KMS-11 (cell line): ENCODE measurements around the gene UBE2E3.

Source experiments
- H2AFZ ChIP-seq: fragments of 200-600 bp; sonication (generic); 2 replicates; pipeline ENCODE4 v1.6.1; 2016; ENCODE audit warnings: antibody characterized with exemption, mixed run types, low read depth
- H3K27ac ChIP-seq: fragments of 200-600 bp; sonication (generic); 2 replicates; pipeline ENCODE4 v1.6.1; 2016; ENCODE audit warnings: mild to moderate bottlenecking, mixed run types
- H3K27me3 ChIP-seq: fragments of 200-600 bp; sonication (generic); 2 replicates; pipeline ENCODE4 v1.6.1; 2017; ENCODE audit warnings: mild to moderate bottlenecking, low read depth, mixed run types, moderate library complexity; ENCODE audit not compliant: insufficient read depth
- H3K36me3 ChIP-seq: fragments of 200-600 bp; sonication (generic); 2 replicates; pipeline ENCODE4 v1.6.1; 2017; ENCODE audit warnings: mild to moderate bottlenecking, mixed run types; ENCODE audit not compliant: insufficient read depth
- H3K4me1 ChIP-seq: fragments of 200-600 bp; sonication (generic); 2 replicates; pipeline ENCODE4 v1.6.1; 2016; ENCODE audit warnings: mild to moderate bottlenecking, low read depth, mixed run types; ENCODE audit not compliant: poor library complexity, severe bottlenecking
- H3K4me2 ChIP-seq: fragments of 200-600 bp; sonication (generic); 2 replicates; pipeline ENCODE4 v1.7.0; 2016; ENCODE audit warnings: mild to moderate bottlenecking, mixed run types
- H3K4me3 ChIP-seq: fragments of 200-600 bp; sonication (generic); IDR thresholded peaks from 2 replicates; pipeline ENCODE4 v1.6.1; 2017; ENCODE audit warnings: low read depth, low read length, mixed read lengths; ENCODE audit not compliant: insufficient read depth
- H3K79me2 ChIP-seq: fragments of 200-600 bp; sonication (generic); 2 replicates; pipeline ENCODE4 v1.6.1; 2016; ENCODE audit warnings: low read depth, mixed run types; ENCODE audit not compliant: insufficient read depth
- H3K9ac ChIP-seq: fragments of 200-600 bp; sonication (generic); 2 replicates; pipeline ENCODE4 v1.6.1; 2016; ENCODE audit warnings: mild to moderate bottlenecking, mixed run types
- H4K20me1 ChIP-seq: fragments of 200-600 bp; sonication (generic); 2 replicates; pipeline ENCODE4 v1.6.1; 2016; ENCODE audit warnings: mild to moderate bottlenecking, mixed run types; ENCODE audit not compliant: insufficient read depth
- TF ChIP-seq, protein P1 (sequence below): fragments of 200-600 bp; sonication (generic); conservative IDR thresholded peaks from 2 replicates; pipeline ENCODE4 v1.6.1; 2017; ENCODE audit warnings: low read depth, mild to moderate bottlenecking, antibody characterized with exemption, low read length, moderate library complexity, mixed read lengths

UBE2E3 gene

DNA sequence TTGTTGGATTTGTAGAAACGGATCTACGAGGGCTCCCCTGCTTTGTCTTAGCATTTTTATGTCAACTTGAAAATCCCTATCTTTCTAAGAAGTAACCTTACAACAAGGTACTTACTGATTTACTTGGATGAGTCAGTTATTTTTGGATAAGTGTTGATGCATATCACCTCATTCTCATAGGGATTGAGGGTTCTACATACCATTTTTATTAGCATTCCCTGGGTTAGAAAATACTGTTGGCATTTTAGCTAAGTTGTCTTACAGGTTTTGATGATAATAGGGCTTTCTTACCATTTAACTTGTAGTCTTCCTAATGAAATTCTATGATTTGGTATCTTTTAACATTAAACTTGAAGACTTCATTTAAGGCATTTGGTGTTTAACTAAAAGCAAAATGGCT is 125.2 kb downstream of the UBE2E3 start:
- peaks cover 23% of the 10 kb centered on the region for H3K4me1 ChIP-seq
- no peak overlapping the region for H3K27ac ChIP-seq
- H2AFZ ChIP-seq, result no peak overlapping the region
- H4K20me1 ChIP-seq, result no peaks in the 10 kb centered on the region
- H3K4me3 ChIP-seq, result no peak overlapping the region
- no peak overlapping the region for H3K4me2 ChIP-seq
- no peaks in the 10 kb centered on the region for H3K79me2 ChIP-seq
- TF ChIP-seq, protein P1, sequence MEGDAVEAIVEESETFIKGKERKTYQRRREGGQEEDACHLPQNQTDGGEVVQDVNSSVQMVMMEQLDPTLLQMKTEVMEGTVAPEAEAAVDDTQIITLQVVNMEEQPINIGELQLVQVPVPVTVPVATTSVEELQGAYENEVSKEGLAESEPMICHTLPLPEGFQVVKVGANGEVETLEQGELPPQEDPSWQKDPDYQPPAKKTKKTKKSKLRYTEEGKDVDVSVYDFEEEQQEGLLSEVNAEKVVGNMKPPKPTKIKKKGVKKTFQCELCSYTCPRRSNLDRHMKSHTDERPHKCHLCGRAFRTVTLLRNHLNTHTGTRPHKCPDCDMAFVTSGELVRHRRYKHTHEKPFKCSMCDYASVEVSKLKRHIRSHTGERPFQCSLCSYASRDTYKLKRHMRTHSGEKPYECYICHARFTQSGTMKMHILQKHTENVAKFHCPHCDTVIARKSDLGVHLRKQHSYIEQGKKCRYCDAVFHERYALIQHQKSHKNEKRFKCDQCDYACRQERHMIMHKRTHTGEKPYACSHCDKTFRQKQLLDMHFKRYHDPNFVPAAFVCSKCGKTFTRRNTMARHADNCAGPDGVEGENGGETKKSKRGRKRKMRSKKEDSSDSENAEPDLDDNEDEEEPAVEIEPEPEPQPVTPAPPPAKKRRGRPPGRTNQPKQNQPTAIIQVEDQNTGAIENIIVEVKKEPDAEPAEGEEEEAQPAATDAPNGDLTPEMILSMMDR, result no peak
- no peaks in the 10 kb centered on the region for H3K36me3 ChIP-seq
- no peak overlapping the region for H3K9ac ChIP-seq
- H3K27me3 ChIP-seq, result no peaks in the 10 kb centered on the region

DNA sequence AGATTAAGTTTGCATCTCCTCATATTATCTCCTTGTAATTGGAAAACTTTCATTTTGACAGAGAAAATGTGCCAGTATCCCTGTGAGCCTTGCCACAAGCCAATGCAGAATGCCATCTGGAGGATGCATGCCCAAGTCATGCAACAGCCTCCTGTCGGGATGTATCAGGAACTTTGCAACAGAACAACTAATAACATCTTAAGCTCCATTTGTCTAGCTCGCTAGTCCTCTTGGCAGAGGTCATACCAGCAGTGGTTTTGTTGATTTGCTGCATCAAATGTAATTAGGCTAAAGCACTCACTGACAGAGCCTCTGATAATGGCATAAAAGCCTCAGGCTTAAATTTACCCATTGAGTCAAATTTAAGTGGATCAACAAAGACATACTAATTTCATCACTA is 125.8 kb downstream of the UBE2E3 start:
- Histone ChIP-seq H3K36me3 (no peaks in the 10 kb centered on the region), H3K4me2 (no peak overlapping the region), H3K9ac (no peak overlapping the region), H4K20me1 (no peaks in the 10 kb centered on the region), H3K4me1 (peaks cover 23% of the 10 kb centered on the region), H3K79me2 (no peaks in the 10 kb centered on the region), H3K27me3 (no peaks in the 10 kb centered on the region), H2AFZ (no peak overlapping the region), H3K4me3 (no peak overlapping the region), H3K27ac (no peak overlapping the region)
- TF ChIP-seq, protein P1, result no peak

- TF ChIP-seq, protein P1, result no peak
- H2AFZ ChIP-seq, result no peak overlapping the region
- H3K79me2 ChIP-seq, result no peaks in the 10 kb centered on the region
- H3K4me3 ChIP-seq, result no peak overlapping the region
- H3K27ac ChIP-seq, result no peak overlapping the region
- H3K36me3 ChIP-seq, result no peaks in the 10 kb centered on the region
- H3K4me1 ChIP-seq, result peaks cover 23% of the 10 kb centered on the region
- no peaks in the 10 kb centered on the region for H4K20me1 ChIP-seq
- peak overlapping the region; percentile 55 for H3K4me2 ChIP-seq
- H3K9ac ChIP-seq, result no peak overlapping the region
- no peaks in the 10 kb centered on the region for H3K27me3 ChIP-seq
These were observed 126.6 kb downstream of the UBE2E3 start for GRCh38 chr2:181106789-181107627.

DNA sequence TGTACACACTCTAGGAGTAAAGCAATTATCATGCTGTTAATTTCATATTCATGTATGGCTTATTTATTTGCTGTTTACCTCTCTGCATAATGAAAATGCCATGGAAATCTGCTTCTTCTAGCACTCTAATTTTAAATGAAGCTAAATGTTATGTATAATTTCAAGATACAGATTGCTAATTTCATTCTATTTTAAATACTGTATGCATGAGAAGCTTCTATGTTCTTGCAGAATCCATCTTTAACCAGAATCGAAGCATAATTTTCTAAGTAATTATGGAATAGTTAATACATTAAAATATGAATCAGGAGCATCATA is 127.2 kb downstream of the UBE2E3 start:
- no peaks in the 10 kb centered on the region for H3K36me3 ChIP-seq
- H4K20me1 ChIP-seq, result no peaks in the 10 kb centered on the region
- H3K9ac ChIP-seq, result no peak overlapping the region
- peaks cover 23% of the 10 kb centered on the region for H3K4me1 ChIP-seq
- H3K27me3 ChIP-seq, result no peaks in the 10 kb centered on the region
- no peak overlapping the region for H2AFZ ChIP-seq
- H3K4me2 ChIP-seq, result peak overlapping the region; percentile 55; the same call in 1 of the 2 replicates
- TF ChIP-seq, protein P1, result no peak
- no peak overlapping the region for H3K4me3 ChIP-seq
- H3K79me2 ChIP-seq, result no peaks in the 10 kb centered on the region
- H3K27ac ChIP-seq, result no peak overlapping the region
